DMS153 (cell line): ENCODE results near the gene ALOX5.

ENCODE experiments used
- DNase-seq: peaks from one replicate; lab custom pipeline; 2025; lab: John Stamatoyannopoulos, UW

Gene ALOX5

DNA sequence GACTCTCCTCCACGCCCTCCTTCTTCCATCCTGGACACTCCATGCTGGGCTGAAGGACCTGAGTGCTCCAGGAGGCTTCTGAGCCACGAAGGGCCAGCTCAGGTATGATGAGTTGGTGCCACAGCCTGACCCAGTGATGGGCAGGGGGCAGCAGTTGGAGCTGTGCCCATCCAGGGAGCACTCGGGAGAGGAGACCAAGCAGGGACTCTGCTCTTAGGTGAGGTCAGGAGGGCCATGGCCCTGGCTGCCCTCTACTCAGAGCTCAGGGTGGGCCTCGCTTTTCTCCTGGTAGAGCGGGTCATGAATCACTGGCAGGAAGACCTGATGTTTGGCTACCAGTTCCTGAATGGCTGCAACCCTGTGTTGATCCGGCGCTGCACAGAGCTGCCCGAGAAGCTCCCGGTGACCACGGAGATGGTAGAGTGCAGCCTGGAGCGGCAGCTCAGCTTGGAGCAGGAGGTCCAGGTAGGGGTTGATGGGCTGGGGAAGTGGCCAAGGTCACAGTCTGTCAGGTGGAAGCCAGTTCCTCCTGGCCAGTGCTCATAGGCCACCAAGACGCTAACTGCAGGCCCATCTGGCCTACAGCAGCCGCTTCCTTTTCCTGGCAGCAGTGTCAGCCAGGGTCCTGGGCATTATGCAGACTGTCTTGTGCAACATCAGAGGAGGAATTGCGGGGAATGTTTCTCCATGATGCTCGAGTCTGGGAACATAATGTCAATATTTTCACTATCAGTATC, 50.8 kb downstream of the ALOX5 start:
- no peak for DNase-seq

GRCh38 chr10:45425621-45426563, 51.9 kb downstream of the ALOX5 start:
- DNase-seq, result no peak

DNA sequence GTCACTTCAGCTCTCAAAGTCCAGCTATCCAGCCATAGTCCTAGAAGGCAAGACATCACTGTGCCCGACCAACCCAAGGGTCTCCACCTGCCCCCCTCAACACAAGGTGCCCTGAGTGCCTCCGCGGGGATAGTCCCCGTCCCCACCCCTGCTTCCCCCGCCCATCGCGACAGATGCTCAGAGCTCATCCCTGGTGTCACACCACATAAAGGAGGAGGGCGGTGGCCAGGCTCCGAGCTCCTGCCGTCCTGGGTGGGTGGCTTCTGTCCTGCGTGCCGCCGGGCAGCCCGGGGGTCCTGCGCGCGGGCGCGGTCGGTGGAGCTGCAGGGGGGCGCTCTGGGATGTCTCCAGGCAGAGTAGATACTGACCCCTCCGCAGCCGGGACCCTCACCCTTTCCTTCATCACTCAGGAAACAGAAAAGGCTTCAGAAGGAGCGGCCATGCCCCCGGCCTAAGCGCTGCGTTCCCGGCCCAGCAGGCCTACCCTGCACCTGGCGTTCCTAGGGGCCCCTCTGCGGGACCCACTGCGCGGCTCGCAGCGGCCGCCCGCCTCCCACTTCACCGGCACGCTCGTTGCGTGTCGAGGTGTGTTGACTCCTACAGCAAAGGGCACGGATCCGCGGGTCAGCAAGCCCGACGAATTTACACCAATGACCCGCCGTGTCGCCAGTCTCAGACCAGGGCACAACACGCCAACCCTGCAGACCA, 53.4 kb downstream of the ALOX5 start:
- DNase-seq, result no peak

- no peak for DNase-seq
Observed at GRCh38 chr10:45427970-45428366, 54.0 kb downstream of the ALOX5 start.

DNA sequence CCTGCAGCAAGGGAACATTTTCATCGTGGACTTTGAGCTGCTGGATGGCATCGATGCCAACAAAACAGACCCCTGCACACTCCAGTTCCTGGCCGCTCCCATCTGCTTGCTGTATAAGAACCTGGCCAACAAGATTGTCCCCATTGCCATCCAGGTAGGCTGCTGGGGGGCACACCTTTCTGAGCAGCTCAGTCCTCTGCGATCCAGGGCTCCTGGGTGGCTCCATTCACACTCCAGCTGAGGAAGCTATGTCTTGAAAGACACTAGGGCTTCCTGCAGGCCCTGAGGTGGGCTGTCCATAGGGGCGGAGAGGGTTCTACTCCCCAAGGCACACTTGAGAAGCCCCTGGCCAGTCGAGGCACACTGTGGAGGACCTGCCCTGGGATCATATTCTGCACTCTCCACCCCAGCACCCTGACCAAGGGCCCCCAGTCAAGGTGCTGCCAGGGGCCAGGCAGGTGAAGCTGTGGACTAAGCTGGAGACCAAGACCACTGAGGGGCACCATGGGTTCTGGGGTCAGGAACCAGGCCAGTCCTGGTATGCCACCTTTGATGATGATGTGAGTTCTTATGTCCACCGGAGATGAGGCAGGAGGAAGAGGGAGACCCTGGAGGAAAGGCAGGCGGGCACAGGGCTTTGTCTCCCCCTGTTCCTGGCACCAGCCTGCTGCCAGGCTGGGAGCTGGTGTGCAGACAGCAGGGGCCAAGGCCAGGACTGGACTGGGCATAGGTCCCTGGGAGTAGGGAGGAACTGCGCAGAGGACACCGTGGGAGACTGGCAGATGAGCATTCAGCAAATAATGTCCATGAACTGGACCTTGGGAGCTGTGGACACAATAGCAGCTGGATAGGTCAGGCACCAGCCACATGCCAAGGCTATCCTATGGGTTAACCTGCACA, 54.8 kb downstream of the ALOX5 start:
- DNase-seq, result no peak

DNA sequence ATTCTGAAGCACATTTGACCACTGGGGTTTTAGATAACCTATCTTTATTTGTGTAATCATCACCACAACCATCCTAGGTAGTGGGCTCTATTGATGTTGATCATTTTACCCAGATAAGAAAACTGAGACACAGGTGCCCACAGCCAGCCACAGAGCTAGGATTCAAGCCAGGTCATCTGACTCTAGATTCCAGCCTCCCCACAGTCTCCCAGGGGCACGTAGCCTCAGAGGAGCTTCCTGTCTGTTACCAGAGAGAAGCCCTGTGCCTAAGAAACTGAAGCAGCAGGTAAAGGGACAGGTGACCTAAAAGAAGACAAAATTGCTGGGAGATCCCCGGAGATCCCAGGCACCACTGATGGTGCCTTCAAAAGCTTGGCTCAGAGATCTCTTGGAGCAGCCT, 55.8 kb downstream of the ALOX5 start:
- DNase-seq, result no peak

DNA sequence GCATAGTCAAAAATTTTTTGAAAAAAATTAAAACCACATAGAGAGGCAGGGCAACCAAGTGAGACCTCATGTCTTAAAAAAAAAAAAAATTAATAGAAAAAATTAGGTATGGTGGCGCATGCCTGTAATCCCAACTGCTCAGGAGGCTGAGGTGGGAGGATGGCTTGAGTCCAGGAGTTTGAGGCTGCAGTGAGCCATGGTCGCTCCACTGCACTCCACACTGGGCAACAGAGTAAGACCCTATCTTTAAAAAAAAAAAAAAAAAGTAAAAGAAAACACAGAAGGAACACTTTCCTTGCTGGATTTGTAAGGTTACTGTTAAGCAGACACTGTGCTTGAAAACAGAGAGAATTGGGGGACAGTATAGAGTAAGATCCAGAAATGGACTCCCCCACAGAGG, 58.1 kb downstream of the ALOX5 start:
- DNase-seq, result no peak

- DNase-seq, result no peak
Observed at GRCh38 chr10:45432700-45433472, 58.9 kb downstream of the ALOX5 start.

- no peak for DNase-seq
Observed at GRCh38 chr10:45433716-45434469, 59.9 kb downstream of the ALOX5 start.

DNA sequence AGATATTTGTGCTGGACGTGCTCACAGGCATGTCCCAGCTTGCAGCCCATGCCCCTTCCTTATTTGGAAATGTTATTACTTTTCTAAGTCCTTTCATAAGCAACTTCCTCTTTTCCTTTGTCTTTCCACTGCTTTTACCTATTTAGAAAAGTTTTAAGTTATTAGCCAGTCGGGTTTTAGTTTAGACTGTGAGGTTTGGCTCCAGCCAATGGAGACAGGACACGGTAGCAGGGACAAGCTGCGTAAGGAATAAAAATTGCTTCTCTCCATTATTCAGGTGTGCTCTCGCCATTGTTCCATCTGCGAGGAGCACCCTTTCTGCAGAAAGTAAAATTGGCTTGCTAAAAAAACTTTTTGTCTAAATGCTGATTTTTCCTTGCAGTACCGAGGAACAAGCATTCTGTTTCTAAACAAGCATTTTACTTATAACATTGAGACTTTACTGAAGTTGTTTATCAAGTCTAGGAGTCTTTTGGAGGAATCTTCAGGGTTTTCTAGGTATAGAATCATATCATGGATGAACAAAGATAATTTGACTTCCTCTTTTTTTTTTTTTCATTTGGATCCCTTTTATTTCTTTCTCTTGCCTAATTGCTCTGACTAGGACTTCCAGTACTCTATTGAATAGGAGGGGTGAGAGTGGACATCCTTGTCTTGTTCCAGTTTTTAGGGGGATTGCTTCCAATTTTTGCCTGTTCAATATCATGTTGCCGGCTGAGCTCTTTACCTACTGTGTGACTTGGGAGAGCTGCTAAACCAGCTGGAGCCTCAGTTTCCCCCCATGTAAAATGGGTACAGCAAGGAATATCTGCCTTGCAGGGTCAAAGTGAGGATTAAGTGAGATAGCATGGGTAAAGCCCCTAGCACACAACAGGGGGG, 63.8 kb downstream of the ALOX5 start:
- DNase-seq, result no peak

GRCh38 chr10:45438466-45439090, 64.6 kb downstream of the ALOX5 start:
- no peak for DNase-seq

DNA sequence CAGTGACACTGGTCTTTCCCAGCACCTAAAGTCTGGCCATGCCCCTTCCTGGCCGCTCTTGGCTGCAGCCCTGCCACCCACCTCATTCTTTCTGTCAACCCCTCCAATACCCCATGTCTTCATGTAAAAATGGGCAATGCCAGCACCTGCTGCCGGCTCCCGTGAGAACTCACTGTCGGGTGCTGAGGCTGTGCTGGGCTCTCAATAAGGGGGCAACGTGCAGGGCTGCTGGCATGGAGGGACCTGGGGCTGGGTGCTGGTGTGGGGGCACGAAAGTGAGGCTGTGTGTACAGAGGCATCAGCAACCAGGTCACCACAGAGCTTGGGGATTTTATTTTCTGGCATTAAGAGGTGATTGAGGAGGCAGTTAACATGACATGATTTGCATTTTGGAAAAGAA, 65.3 kb downstream of the ALOX5 start:
- no peak for DNase-seq

- DNase-seq, result no peak
Observed at GRCh38 chr10:45439873-45440272, 65.9 kb downstream of the ALOX5 start.

DNA sequence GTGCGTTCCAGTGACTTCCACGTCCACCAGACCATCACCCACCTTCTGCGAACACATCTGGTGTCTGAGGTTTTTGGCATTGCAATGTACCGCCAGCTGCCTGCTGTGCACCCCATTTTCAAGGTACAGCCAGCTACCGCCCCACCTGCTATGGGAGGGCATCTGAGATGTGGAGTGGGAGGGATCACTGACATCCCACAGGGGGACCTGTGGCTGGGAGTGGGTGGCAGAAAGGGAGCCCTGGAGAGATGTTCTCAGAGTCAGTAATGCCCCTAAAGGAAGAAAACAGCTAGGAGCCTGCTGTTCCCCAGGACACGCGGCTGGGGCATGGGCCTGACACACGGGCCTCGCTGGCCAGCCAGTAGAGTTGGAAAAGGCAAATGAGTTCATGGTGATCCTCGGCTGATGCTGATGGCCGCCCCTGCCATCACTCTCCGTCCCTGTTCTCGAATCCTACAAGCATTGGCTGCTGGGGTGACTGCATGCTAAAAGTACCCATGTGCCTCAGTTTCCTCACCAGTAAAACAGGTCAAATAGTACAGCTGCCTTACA, 66.6 kb downstream of the ALOX5 start:
- no peak for DNase-seq

- DNase-seq, result no peak
Observed at GRCh38 chr10:45441239-45442190, 67.5 kb downstream of the ALOX5 start.

- no peak for DNase-seq
Observed at GRCh38 chr10:45442251-45442650, 68.2 kb downstream of the ALOX5 start.

GRCh38 chr10:45442662-45443061, 68.6 kb downstream of the ALOX5 start:
- no peak for DNase-seq
